Measurements from ENCODE around the gene SLC44A4.
A peak's percentile ranks its signal among the peaks of the same experiment; 100 is the strongest.

The SLC44A4 gene

DNA sequence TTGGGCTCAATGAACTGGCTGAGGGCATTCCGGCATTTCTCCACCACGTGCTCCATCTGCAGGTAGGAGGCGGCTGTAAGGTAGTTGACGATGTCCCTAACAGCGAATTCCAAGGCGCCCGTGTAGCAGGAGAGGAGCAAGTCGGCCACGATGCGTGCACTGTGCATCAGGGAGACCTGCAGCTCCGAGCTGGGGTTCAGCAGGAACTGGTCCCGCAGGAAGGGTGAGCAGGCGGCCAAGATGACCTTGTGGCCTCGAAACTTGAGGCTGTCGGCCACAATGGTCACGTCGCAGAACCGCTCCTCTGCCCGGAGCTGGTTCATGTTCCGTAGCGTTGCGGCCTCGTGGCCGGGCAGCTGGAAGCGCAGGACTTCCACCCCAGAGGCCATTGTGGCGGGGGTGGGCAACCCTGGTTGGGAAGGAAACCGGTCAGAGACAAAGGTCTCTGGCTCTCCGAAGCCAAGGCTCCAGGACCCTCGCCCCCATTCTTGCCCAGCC lies 22.2 kb upstream of the SLC44A4 start:
- no peak for DNase-seq

- DNase-seq = peak; percentile 34
These were observed 21.3 kb upstream of the SLC44A4 start for GRCh38 chr6:31899882-31900722.

DNA sequence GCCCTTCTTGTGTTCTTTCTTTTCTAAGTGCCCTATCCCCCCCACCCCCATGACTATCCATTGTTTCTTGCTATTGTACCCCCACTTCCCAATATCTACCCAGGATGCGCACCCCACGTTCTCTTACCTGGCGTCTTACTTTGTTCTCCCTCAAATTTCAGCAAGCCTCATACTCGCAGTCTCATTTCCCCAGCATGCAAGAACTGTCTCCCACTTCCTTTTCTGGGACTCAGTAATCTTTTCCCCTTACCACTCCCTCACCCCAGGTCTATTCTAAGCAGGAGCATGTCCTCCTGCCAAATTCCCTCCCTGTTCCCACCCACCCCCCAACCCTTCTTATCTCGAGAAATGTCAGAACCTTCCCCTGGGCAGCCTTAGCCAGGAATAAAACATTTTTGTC lies 20.4 kb upstream of the SLC44A4 start:
- DNase-seq = no peak

DNA sequence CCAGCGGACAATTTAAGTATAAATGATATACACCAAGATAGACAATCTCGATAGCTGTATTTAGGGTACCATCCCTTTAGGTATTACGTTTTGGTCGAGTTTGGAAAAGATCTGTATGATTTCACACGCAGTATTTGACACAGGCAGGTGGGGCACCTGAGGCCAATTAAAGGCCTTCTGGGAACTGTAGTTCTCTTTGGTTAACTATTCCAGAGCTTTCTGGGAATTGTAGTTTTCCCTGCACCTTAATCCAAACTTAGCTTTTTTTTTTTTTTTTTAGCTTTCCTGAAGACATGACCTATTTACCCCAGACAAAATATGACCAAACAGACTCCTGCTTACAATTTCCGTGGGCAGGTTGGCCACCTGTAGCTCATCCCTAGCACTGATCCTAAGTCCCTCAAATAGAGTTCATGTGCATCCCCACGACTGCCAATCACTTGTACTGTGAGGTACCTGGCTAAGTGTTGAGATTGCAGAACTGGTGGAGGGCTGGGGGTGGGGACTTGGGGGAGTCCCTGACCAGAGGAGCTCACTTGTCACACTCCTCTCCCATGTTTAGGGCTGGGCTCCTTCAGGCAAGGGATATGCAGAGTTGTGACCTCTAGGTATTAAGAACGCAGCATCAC lies 19.7 kb upstream of the SLC44A4 start:
- peak; percentile 77 for DNase-seq

GRCh38 chr6:31897612-31898382 lies 19.0 kb upstream of the SLC44A4 start, which contains the start of gene EHMT2:
Gene EHMT2, minus strand, starts transcription at chr6:31897698. Its CDS starts 21 bp downstream, at chr6:31897677.
- DNase-seq = peak; percentile 95

DNA sequence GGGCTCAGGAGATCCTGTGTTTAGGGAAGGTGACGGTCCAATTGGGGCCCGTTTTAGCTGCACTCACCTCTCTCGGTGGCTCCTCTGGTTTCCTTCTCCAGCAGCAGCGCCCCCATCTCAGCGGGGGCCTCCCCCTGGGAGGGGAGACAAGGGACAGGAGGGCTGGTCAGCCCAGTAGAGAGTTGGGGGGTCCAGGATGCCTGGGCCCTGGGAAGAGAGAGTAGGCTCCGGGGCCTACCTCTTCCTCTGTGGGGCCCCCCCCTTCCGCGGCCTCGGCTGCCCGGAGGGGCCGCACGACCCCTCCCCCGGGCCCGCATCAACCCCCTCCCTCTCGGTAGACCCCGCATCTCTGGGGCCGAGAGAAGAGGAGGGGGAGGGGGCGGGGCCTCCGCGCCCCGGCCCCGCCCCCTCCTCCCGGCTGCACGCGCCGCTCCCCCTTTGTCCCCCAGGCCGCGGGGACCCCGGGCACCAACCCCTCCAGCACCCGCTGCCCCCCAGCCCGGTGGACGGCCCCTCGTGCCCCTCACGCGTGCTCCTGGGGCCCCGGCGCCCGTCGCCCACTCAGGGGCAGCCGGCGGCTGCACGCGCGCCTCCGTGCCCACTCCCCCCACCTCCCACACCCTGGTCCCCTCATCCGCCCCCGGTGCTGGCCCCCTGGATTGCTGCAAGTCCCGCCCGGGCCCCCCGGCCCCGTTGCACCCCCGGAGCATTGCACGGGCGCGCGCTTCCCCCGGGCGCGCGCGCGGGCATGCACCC lies 18.2 kb upstream of the SLC44A4 start:
- DNase-seq = peak; percentile 26

- DNase-seq = no peak
These were observed 17.7 kb upstream of the SLC44A4 start for GRCh38 chr6:31896493-31896855.

DNA sequence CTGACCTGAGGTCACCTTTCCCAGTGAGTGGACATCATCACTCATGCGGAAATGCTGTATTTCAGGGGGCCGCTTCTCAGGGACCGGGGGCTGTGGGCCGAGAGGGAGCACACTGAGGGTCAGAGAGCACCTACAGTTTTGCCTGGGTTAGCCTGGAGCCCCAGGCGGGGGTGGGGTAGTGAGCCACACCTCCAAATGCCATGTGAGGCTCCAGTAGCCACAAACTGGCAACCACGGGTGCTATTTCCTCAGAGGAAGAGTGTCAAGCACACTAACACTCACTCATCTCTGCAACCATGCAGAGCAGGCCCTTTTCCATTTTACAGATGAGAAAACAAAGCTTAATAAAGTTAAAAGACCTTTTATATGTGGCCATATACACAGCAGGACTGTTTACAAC lies 14.0 kb upstream of the SLC44A4 start:
- peak; percentile 55 for DNase-seq

DNA sequence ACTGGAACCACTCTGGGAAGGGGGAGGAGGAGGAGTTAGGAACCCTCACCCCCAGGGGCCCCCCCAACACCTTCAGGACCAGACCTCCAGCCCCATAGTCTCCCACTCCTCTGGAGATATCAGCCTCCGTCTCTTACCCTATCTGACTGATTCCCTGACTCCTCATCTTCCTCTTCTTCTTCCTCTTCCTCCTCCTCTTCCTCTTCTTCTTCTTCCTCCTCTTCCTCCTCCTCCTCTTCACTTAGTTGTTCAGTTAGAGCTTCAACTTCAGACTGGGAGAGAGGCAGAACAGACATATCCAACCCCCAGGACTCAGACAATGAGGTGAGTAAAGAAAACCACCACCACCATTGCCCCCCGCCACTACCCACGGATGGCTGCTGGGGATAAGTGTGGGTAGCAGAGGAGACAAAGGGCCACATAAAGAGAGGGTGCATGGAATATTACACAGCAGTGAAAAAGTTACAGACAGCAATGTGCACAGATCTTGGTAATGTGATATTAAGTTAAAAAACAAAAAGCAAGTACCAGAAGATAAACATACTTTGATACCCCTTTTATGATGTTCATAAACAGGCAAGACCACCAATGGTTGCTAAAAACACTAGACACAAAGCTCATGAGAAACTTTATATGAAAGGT lies 10.7 kb upstream of the SLC44A4 start:
- no peak for DNase-seq

- peak; percentile 67 for DNase-seq
These were observed 9.8 kb upstream of the SLC44A4 start for GRCh38 chr6:31888276-31889258.

GRCh38 chr6:31887173-31888007 lies 8.6 kb upstream of the SLC44A4 start:
- DNase-seq = no peak

DNA sequence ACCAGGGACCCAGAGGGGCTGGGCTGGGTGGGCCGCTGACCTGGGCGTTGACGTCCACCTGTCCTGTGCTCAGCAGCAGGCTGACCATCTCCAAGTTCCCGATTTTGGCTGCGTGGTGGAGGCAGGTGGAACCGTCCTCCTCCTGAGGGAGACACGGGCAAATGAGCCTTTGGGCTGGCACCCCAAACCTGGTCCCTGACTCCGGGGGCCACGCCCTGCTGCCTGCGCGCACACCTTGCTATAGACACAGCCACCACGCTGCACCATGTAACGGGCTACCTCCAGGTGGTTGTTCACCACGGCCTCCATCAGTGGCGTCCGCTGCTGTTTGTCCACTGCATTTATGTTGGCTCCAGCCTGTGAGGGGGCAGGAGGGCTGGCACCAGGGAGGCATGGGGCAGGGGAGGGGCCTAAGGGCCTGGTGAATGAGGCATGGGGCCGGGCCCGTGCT lies 7.8 kb upstream of the SLC44A4 start:
- DNase-seq = no peak

GRCh38 chr6:31884528-31885035 lies 5.8 kb upstream of the SLC44A4 start:
- DNase-seq = no peak

DNA sequence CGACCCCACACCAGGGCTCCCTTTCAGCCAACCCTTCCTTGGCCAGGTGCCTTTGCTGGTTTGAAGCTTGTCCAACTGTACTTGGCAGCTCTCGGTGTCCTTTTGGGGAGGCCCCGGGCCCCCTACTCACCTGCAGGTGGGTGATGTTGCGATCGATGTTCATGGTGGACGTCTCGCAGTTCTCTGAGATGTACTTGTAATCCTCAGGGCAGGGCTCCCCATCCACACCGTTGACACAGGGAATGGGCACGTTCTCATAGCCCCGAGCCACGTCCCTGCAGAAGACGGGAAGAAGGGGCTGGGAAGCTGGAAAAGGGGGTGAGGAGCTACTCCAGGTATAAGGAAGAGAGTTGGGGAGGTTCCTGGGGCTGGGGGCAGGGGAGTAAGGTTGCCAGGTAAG lies 4.9 kb upstream of the SLC44A4 start:
- no peak for DNase-seq

GRCh38 chr6:31882344-31882743 lies 3.5 kb upstream of the SLC44A4 start:
- DNase-seq = no peak

DNA sequence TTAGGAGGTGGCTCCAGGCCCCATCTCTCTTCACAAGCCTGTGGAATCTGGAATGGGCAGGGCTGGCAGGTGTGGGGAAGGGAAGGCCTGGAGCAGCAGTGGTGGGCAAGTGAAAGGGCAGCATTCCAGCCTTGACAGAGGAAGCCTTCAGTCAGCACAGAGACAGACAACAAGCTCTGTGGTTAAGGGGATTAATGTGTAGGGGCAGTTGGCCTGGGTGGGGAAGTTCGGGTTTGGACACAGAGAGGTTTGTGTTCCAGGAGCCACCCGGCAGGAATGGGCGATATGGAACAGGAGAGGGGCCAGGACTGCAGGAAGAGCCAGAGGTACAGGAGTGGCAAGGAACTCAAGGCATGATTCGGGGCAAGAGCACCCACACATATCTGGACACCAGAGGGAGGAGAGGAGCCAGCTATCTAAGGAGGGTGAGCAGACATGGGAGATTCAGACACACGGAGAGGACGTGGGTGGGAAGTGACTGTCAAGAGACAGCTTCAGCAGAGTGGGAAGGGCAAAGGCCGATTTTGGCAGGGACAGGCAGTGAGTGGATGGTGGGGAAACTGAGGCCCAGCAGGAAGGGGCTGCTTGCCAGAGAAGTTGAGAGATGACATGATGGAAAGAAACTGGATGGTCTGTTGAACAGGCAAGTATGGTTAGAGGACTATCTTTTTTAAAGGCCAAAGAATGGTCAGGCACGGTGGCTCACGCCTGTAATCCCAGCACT lies 2.5 kb upstream of the SLC44A4 start:
- no peak for DNase-seq

GRCh38 chr6:31880616-31881015 lies 1.8 kb upstream of the SLC44A4 start:
- no peak for DNase-seq

GRCh38 chr6:31879901-31880300 lies 1.1 kb upstream of the SLC44A4 start:
- no peak for DNase-seq

DNA sequence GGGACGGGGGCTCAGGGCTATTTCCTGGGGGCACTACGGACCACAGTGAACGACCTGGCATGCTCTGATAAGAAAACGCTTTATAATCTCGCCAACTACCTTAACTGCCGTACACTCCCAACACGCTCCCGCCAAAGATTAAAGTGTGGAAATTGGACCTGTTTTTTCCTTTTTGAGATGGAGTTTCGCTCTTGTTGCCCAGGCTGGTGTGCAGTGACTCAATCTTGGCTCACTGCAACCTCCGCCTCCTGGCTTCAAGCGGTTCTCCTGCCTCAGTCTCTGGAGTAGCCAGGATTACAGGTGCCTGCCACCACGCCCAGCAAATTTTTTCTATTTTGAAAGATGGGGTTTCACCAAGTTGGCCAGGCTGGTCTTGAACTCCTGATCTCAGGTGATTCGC lies 346 bp upstream of the SLC44A4 start:
- peak; percentile 53 for DNase-seq
